Panc1 (cell line): ENCODE data around the gene NBL1. TPM values are rescaled to one million over a fixed set of nuclear protein-coding genes. Genes with fewer than 3 reads are reported as not detected.

Experiments used
- ATAC-seq: fragments of 200-7000 bp; cut with Tn5 transposase; 2 replicates; pipeline ENCODE4 v1.9.1; 2020; ENCODE audit warnings: mild to moderate bottlenecking, moderate library complexity
- BruUV-seq: library from RNA; stranded (reverse); fragments of 400-500 nt; replicated peaks from 2 replicates; lab custom pipeline; 2021; lab: Mats Ljungman, UMichigan
- CTCF ChIA-PET: fragments of 300-600 bp; sonication (Branson Sonifier 250); formaldehyde crosslinking; loops from one replicate; lab custom pipeline; 2022; ENCODE audit warnings: antibody characterized with exemption; lab: Charles Lee
- POLR2A ChIA-PET: fragments of 300-600 bp; sonication (Branson Sonifier 250); formaldehyde crosslinking; loops from one replicate; lab custom pipeline; 2022; ENCODE audit warnings: antibody characterized with exemption; lab: Charles Lee
- DNase-seq: peaks from one replicate; pipeline ENCODE4 v3.0.0-alpha.2; 2010; ENCODE audit warnings: low read depth, low spot score
- H3K27ac ChIP-seq: 2 replicates; pipeline ENCODE4 v1.5.1; 2011; ENCODE audit warnings: mild to moderate bottlenecking, low read length, inconsistent platforms
- H3K27me3 ChIP-seq: fragments of 200-500 bp; sonication (Bioruptor generic); 2 replicates; pipeline ENCODE4 v1.6.0; 2014; ENCODE audit warnings: low read length, inconsistent platforms; ENCODE audit not compliant: control insufficient read depth, insufficient read depth
- H3K36me3 ChIP-seq: fragments of 200-500 bp; sonication (Bioruptor generic); 2 replicates; pipeline ENCODE4 v1.5.1; 2014; ENCODE audit warnings: inconsistent platforms, mild to moderate bottlenecking, low read length, moderate library complexity; ENCODE audit not compliant: control insufficient read depth, insufficient read depth
- H3K4me1 ChIP-seq: 2 replicates; pipeline ENCODE4 v1.5.1; 2011; ENCODE audit warnings: inconsistent platforms, mild to moderate bottlenecking, low read length, moderate library complexity; ENCODE audit not compliant: control insufficient read depth, insufficient read depth
- H3K4me3 ChIP-seq, 2 experiments: 2 replicates each; pipeline ENCODE4 v1.5.1; 2011 to 2012; ENCODE audit warnings: low read depth in 2 of 2, low read length in 2 of 2, mild to moderate bottlenecking in 2 of 2, inconsistent platforms in 1 of 2, moderate library complexity in 1 of 2
- H3K9me3 ChIP-seq: fragments of 200-500 bp; sonication (Bioruptor generic); 2 replicates; pipeline ENCODE4 v1.5.1; 2014; ENCODE audit warnings: low read depth, mild to moderate bottlenecking, inconsistent platforms, low read length, moderate library complexity; ENCODE audit not compliant: control insufficient read depth, insufficient read depth
- POLR2AphosphoS5 ChIP-seq: IDR thresholded peaks from 2 replicates; pipeline ENCODE4 v1.6.1; 2012; ENCODE audit warnings: mild to moderate bottlenecking, low read depth, low read length, moderate library complexity
- REST ChIP-seq, 2 experiments: IDR thresholded peaks; 2 replicates each; pipeline ENCODE4 v1.6.1; 2011 to 2012; ENCODE audit warnings: low read depth in 2 of 2, control low read depth in 1 of 2, low read length in 1 of 2, mild to moderate bottlenecking in 1 of 2, moderate library complexity in 1 of 2; ENCODE audit not compliant: insufficient read depth in 1 of 2
- SIN3A ChIP-seq: IDR thresholded peaks from 2 replicates; pipeline ENCODE4 v1.6.1; 2012; ENCODE audit warnings: low read depth, mild to moderate bottlenecking, low read length, moderate library complexity, borderline replicate concordance; ENCODE audit not compliant: insufficient read depth
- TCF7L2 ChIP-seq: IDR thresholded peaks from 2 replicates; pipeline ENCODE4 v1.6.1; 2011; ENCODE audit warnings: mild to moderate bottlenecking, low read depth, low read length, inconsistent platforms
- in situ Hi-C: cut with HindIII; loops from 2 replicates; pipeline ENCODE4 v1.10.0; 2016; ENCODE audit warnings: low sequenced_read_pairs, low pct_unique_long_range_greater_than_20kb
- intact Hi-C: fragments of 100-400 bp; cut with micrococcal nuclease; formaldehyde crosslinking; loops from one replicate; pipeline ENCODE4 v1.10.0; 2022; ENCODE audit not compliant: unreplicated experiment
- total RNA-seq: library from RNA; stranded (reverse); gene quantifications from one replicate; pipeline ENCODE4 v1.2.1, GENCODE V29; 2021; ENCODE audit not compliant: unreplicated experiment
- TF ChIP-seq, protein P1 (sequence below): fragments of 450-650 bp; IDR thresholded peaks from 2 replicates; pipeline ENCODE4 v1.5.1; 2017; ENCODE audit warnings: mild to moderate bottlenecking

Gene NBL1
- total RNA-seq, 1 experiment from 2014 or later = 191 TPM

- Histone ChIP-seq H3K9me3 (no peaks in the 10 kb centered on the region), H3K4me3 (no peak overlapping the region), H3K27me3 (no peaks in the 10 kb centered on the region), H3K4me1 (peaks cover 34% of the 10 kb centered on the region), H3K27ac (peak overlapping the region; percentile 34; the same call in 1 of the 2 replicates), H3K36me3 (no peaks in the 10 kb centered on the region)
- BruUV-seq = no TSS peak
- in situ Hi-C loops = no loop called here
- 0 out of 2 replicates have a peak, but pooled peaks have one; percentile 26 for TF ChIP-seq TCF7L2
- TF ChIP-seq REST (IDR thresholded peaks at IDR 0.05; ENCODE audit: insufficient read depth in 1 of 2, low read depth in 2 of 2, low read length in 1 of 2) = no peak
- no peak for ATAC-seq
- intact Hi-C loops = loop anchor here (5.0 kb wide), 3 partner anchors 172 to 312 kb away; no protein-coding TSS in a partner anchor
- ChIA-PET POLR2A (no interaction called here), CTCF (interaction anchor here (0.6 to 1.0 kb wide), 5 partner anchors 8 to 287 kb away, joined by 3 to 10 read pairs (median 3); no protein-coding TSS in a partner anchor)
- DNase-seq = no peak
These were observed 10.3 kb downstream of the NBL1 start for GRCh38 chr1:19654386-19654785.

DNA sequence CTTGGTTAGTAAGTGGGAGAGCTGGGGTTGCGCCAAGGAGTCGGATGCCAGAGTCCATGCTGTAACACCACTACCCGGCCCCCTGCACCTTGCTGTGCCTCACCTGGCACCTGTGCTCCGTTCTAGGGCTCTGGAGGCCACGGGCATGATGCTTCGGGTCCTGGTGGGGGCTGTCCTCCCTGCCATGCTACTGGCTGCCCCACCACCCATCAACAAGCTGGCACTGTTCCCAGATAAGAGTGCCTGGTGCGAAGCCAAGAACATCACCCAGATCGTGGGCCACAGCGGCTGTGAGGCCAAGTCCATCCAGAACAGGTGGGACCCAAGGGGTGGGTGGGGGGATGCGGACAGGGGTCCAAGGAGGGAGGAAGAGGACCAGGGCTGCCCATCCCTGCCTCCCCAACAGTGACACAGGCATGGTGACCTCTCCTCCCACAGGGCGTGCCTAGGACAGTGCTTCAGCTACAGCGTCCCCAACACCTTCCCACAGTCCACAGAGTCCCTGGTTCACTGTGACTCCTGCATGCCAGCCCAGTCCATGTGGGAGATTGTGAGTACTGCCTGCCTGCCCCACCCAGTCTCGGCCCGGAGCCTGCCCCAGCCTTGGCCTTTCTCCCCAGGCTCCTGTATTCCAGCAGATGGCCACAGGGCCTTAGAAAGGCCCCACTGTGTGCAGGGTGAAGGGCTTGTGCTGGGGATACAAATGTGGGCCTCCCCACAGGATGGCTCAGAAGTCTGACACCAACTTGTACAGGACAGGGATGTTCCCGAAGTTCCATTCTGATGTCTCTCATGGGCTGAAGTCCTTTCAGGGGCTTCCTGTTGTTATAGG, 11.0 kb downstream of the NBL1 start:
- Histone ChIP-seq H3K36me3 (no peaks in the 10 kb centered on the region), H3K4me3 (no peak overlapping the region), H3K27ac (no peak overlapping the region), H3K9me3 (no peaks in the 10 kb centered on the region), H3K27me3 (no peaks in the 10 kb centered on the region), H3K4me1 (peaks cover 34% of the 10 kb centered on the region)
- no TSS peak for BruUV-seq
- intact Hi-C loops = loop anchor here (5.0 kb wide), 3 partner anchors 173 to 313 kb away; no protein-coding TSS in a partner anchor
- no peak for ATAC-seq
- no peak for DNase-seq
- no peak for TF ChIP-seq TCF7L2
- no peak for TF ChIP-seq SIN3A
- TF ChIP-seq, protein P1, sequence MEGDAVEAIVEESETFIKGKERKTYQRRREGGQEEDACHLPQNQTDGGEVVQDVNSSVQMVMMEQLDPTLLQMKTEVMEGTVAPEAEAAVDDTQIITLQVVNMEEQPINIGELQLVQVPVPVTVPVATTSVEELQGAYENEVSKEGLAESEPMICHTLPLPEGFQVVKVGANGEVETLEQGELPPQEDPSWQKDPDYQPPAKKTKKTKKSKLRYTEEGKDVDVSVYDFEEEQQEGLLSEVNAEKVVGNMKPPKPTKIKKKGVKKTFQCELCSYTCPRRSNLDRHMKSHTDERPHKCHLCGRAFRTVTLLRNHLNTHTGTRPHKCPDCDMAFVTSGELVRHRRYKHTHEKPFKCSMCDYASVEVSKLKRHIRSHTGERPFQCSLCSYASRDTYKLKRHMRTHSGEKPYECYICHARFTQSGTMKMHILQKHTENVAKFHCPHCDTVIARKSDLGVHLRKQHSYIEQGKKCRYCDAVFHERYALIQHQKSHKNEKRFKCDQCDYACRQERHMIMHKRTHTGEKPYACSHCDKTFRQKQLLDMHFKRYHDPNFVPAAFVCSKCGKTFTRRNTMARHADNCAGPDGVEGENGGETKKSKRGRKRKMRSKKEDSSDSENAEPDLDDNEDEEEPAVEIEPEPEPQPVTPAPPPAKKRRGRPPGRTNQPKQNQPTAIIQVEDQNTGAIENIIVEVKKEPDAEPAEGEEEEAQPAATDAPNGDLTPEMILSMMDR = no peak
- ChIA-PET POLR2A (no interaction called here), CTCF (no interaction called here)
- in situ Hi-C loops = no loop called here

- intact Hi-C loops (no loop called here), in situ Hi-C loops (no loop called here)
- no peak for ATAC-seq
- no TSS peak for BruUV-seq
- Histone ChIP-seq H3K27ac (no peak overlapping the region), H3K27me3 (0 out of 2 replicates have a peak, but pooled peaks cover 3% of the 10 kb centered on the region), H3K4me1 (peaks cover 32% of the 10 kb centered on the region), H3K9me3 (no peaks in the 10 kb centered on the region), H3K4me3 (no peak overlapping the region), H3K36me3 (no peaks in the 10 kb centered on the region)
- TF ChIP-seq SIN3A (no peak), POLR2AphosphoS5 (no peak), REST (IDR thresholded peaks at IDR 0.05; ENCODE audit: insufficient read depth in 1 of 2, low read depth in 2 of 2, low read length in 1 of 2) (no peak), TCF7L2 (no peak)
- TF ChIP-seq, protein P1 = no peak
- DNase-seq = no peak
- POLR2A ChIA-PET = no interaction called here
- CTCF ChIA-PET = interaction anchor here (1.1 kb wide), 1 partner anchor 48 kb away, joined by 5 read pairs; no protein-coding TSS in a partner anchor
These were observed 11.6 kb downstream of the NBL1 start for GRCh38 chr1:19655718-19656080.
